ENCODE results near the gene ADGRF5. TPM values are rescaled to one million over a fixed set of nuclear protein-coding genes. Genes with fewer than 3 reads are reported as not detected.

Gene ADGRF5
- total RNA-seq, 2 experiments from 2014 or later, result not detected

GRCh38 chr6:46940433-46941226, 18.9 kb upstream of the ADGRF5 start:
- Histone ChIP-seq H4K20me1 (ENCODE audit: insufficient read depth, low read length) (no peaks in the 10 kb centered on the region), H3K4me1 (ENCODE audit: insufficient read depth, low read length, poor library complexity, severe bottlenecking) (no peaks in the 10 kb centered on the region), H3K27ac (ENCODE audit: low read depth, low read length, poor library complexity, severe bottlenecking) (no peak overlapping the region), H3K9me2 (ENCODE audit: insufficient read depth, low read length) (no peaks in the 10 kb centered on the region), H3K36me3 (ENCODE audit: insufficient read depth, low read length) (no peaks in the 10 kb centered on the region), H3K4me3 (ENCODE audit: low read depth, low read length, poor library complexity, severe bottlenecking) (no peak overlapping the region), H3K79me2 (ENCODE audit: insufficient read depth, low read depth, low read length) (no peaks in the 10 kb centered on the region), H3K9me3 (ENCODE audit: low read length) (no peaks in the 10 kb centered on the region), H3K4me2 (ENCODE audit: low read length) (no peak overlapping the region), H2AFZ (ENCODE audit: low read length) (no peak overlapping the region)
- no TSS peak for BruUV-seq (replicated peaks)
- ChIA-PET POLR2A (interaction anchor here (0.7 kb wide), 2 partner anchors 25 to 150 kb away, joined by 4 to 5 read pairs; no protein-coding TSS in a partner anchor), CTCF (ENCODE audit: unreplicated experiment) (no interaction called here)
- intact Hi-C loops (cut with micrococcal nuclease; ENCODE audit: unreplicated experiment), result no loop called here
- TF ChIP-seq CTCF (conservative IDR thresholded peaks at IDR 0.05; ENCODE audit: low read length), result no peak
- no peak for TF ChIP-seq EZH2phosphoT487 (IDR thresholded peaks at IDR 0.05; ENCODE audit: borderline replicate concordance, low read depth, low read length)
- no peak for DNase-seq (ENCODE audit: low spot score)

DNA sequence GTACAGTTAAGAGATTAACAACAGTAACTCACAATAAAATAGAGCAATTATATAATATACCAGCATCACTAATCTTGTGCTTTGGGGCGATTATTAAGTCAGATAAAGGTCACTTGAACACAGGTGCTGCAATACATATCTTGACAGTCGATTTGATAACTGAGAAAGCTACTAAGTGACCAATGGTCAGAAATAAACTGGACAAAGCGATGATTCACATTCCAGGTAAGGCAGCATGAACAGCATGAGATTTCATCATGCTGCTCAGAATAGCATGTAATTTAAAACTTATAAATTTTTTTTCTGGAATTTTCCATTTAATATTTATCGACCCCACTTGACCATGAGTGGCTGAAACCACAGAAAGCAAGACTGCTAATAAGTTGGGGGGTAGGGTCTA, 15.9 kb upstream of the ADGRF5 start:
- no TSS peak for BruUV-seq (replicated peaks)
- no peak overlapping the region for H3K4me3 ChIP-seq (ENCODE audit: low read depth, low read length, poor library complexity, severe bottlenecking)
- no peak overlapping the region for H3K27ac ChIP-seq (ENCODE audit: low read depth, low read length, poor library complexity, severe bottlenecking)
- TF ChIP-seq CTCF (conservative IDR thresholded peaks at IDR 0.05; ENCODE audit: low read length) (no peak), EZH2phosphoT487 (IDR thresholded peaks at IDR 0.05; ENCODE audit: borderline replicate concordance, low read depth, low read length) (no peak)
- no peaks in the 10 kb centered on the region for H4K20me1 ChIP-seq (ENCODE audit: insufficient read depth, low read length)
- ChIA-PET CTCF (ENCODE audit: unreplicated experiment) (no interaction called here), POLR2A (no interaction called here)
- H3K4me2 ChIP-seq (ENCODE audit: low read length), result no peak overlapping the region
- no peak overlapping the region for H2AFZ ChIP-seq (ENCODE audit: low read length)
- no peaks in the 10 kb centered on the region for H3K9me2 ChIP-seq (ENCODE audit: insufficient read depth, low read length)
- intact Hi-C loops (cut with micrococcal nuclease; ENCODE audit: unreplicated experiment), result no loop called here
- no peaks in the 10 kb centered on the region for H3K36me3 ChIP-seq (ENCODE audit: insufficient read depth, low read length)
- H3K79me2 ChIP-seq (ENCODE audit: insufficient read depth, low read depth, low read length), result no peaks in the 10 kb centered on the region
- no peaks in the 10 kb centered on the region for H3K9me3 ChIP-seq (ENCODE audit: low read length)
- H3K4me1 ChIP-seq (ENCODE audit: insufficient read depth, low read length, poor library complexity, severe bottlenecking), result no peaks in the 10 kb centered on the region
- DNase-seq (ENCODE audit: low spot score), result no peak

- no TSS peak for BruUV-seq (replicated peaks)
- no peaks in the 10 kb centered on the region for H3K4me1 ChIP-seq (ENCODE audit: insufficient read depth, low read length, poor library complexity, severe bottlenecking)
- intact Hi-C loops (cut with micrococcal nuclease; ENCODE audit: unreplicated experiment), result no loop called here
- no peak overlapping the region for H3K4me2 ChIP-seq (ENCODE audit: low read length)
- no peak overlapping the region for H2AFZ ChIP-seq (ENCODE audit: low read length)
- H3K4me3 ChIP-seq (ENCODE audit: low read depth, low read length, poor library complexity, severe bottlenecking), result no peak overlapping the region
- no peaks in the 10 kb centered on the region for H3K9me3 ChIP-seq (ENCODE audit: low read length)
- DNase-seq (ENCODE audit: low spot score), result no peak
- ChIA-PET POLR2A (no interaction called here), CTCF (ENCODE audit: unreplicated experiment) (no interaction called here)
- no peaks in the 10 kb centered on the region for H3K9me2 ChIP-seq (ENCODE audit: insufficient read depth, low read length)
- TF ChIP-seq CTCF (conservative IDR thresholded peaks at IDR 0.05; ENCODE audit: low read length) (no peak), EZH2phosphoT487 (IDR thresholded peaks at IDR 0.05; ENCODE audit: borderline replicate concordance, low read depth, low read length) (no peak)
- H3K36me3 ChIP-seq (ENCODE audit: insufficient read depth, low read length), result no peaks in the 10 kb centered on the region
- H4K20me1 ChIP-seq (ENCODE audit: insufficient read depth, low read length), result no peaks in the 10 kb centered on the region
- no peak overlapping the region for H3K27ac ChIP-seq (ENCODE audit: low read depth, low read length, poor library complexity, severe bottlenecking)
- no peaks in the 10 kb centered on the region for H3K79me2 ChIP-seq (ENCODE audit: insufficient read depth, low read depth, low read length)
Observed at GRCh38 chr6:46935687-46936086, 13.9 kb upstream of the ADGRF5 start.
